ENCODE measurements around the gene ANKRD27.
"Not testable (repeated sequence)": the region's sequence is repeated elsewhere in the genome, so short reads cannot be mapped to it uniquely, and the experiment has no call there.

The ANKRD27 gene

DNA sequence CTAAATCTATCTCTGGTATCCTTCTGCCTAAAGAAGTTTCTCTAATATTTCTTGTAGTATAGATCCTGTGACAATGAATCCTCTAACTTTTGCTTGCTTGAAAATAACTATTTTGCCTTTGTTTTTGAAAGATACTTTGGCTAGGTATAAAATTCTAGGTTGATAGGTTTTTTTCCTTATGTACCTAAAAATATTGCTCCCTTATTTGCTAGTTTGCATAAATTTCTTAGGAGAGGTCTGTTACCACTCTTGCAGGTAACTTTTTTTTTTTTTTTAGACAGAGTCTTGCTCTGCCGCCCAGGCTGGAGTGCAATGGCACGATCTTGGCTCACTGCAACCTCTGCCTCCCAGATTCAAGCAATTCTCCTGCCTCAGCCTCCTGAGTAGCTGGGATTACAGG is 29.0 kb upstream of the ANKRD27 start:
- H3K9ac ChIP-seq (ENCODE audit: low read depth in 1 of 2, low read length in 2 of 2); H3K27ac ChIP-seq (ENCODE audit: low read depth, low read length); H3K27me3 ChIP-seq (ENCODE audit: control insufficient read depth in 1 of 2, insufficient read depth in 2 of 2, low read length in 2 of 2); H3K4me3 ChIP-seq (ENCODE audit: low read depth in 1 of 2, low read length in 2 of 2); H3K9me3 ChIP-seq (ENCODE audit: control insufficient read depth in 1 of 2, low read length in 2 of 2): not testable (repeated sequence)
- Histone ChIP-seq H3K4me1 (ENCODE audit: control insufficient read depth in 1 of 2, insufficient read depth in 2 of 2, low read length in 2 of 2) (peaks cover 4 to 13% of the 10 kb centered on the region in 2 donors), H3K36me3 (ENCODE audit: control insufficient read depth in 1 of 2, insufficient read depth in 2 of 2, low read length in 2 of 2) (peaks cover 0 to 21% of the 10 kb centered on the region in 2 donors)

GRCh38 chr19:32702010-32702409 is 27.0 kb upstream of the ANKRD27 start:
- no peak overlapping the region for H3K27ac ChIP-seq (ENCODE audit: low read depth, low read length)
- H3K27me3 ChIP-seq (ENCODE audit: control insufficient read depth in 1 of 2, insufficient read depth in 2 of 2, low read length in 2 of 2): no peaks in the 10 kb centered on the region
- H3K36me3 ChIP-seq (ENCODE audit: control insufficient read depth in 1 of 2, insufficient read depth in 2 of 2, low read length in 2 of 2): peaks cover 0 to 21% of the 10 kb centered on the region in 2 donors
- H3K4me1 ChIP-seq (ENCODE audit: control insufficient read depth in 1 of 2, insufficient read depth in 2 of 2, low read length in 2 of 2): peaks cover 2 to 13% of the 10 kb centered on the region in 2 donors
- H3K9ac ChIP-seq (ENCODE audit: low read depth in 1 of 2, low read length in 2 of 2): no peak overlapping the region
- no peak overlapping the region for H3K4me3 ChIP-seq (ENCODE audit: low read depth in 1 of 2, low read length in 2 of 2)
- H3K9me3 ChIP-seq (ENCODE audit: control insufficient read depth in 1 of 2, low read length in 2 of 2): no peaks in the 10 kb centered on the region

DNA sequence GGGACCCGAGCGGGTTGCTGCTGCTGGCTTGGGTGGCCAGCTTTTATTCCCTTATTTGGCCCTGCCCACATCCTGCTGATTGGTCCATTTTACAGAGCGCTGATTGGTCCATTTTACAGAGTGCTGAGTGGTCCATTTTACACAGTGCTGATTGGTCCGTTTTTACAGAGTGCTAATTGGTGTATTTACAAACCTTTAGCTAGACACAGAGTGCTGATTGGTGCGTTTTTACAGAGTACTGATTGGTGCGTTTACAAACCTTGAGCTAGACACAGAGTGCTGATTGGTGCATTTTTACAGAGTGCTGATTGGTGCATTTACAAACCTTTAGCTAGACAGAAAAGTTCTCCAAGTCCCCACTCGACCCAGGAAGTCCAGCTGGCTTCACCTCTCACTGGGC is 25.1 kb upstream of the ANKRD27 start:
- H3K4me1 ChIP-seq (ENCODE audit: control insufficient read depth in 1 of 2, insufficient read depth in 2 of 2, low read length in 2 of 2): peaks cover 0 to 24% of the 10 kb centered on the region in 2 donors
- H3K27ac ChIP-seq (ENCODE audit: low read depth, low read length); H3K9ac ChIP-seq (ENCODE audit: low read depth in 1 of 2, low read length in 2 of 2); H3K9me3 ChIP-seq (ENCODE audit: control insufficient read depth in 1 of 2, low read length in 2 of 2); H3K4me3 ChIP-seq (ENCODE audit: low read depth in 1 of 2, low read length in 2 of 2); H3K27me3 ChIP-seq (ENCODE audit: control insufficient read depth in 1 of 2, insufficient read depth in 2 of 2, low read length in 2 of 2): not testable (repeated sequence)
- peaks cover 2 to 16% of the 10 kb centered on the region in 2 donors for H3K36me3 ChIP-seq (ENCODE audit: control insufficient read depth in 1 of 2, insufficient read depth in 2 of 2, low read length in 2 of 2)

DNA sequence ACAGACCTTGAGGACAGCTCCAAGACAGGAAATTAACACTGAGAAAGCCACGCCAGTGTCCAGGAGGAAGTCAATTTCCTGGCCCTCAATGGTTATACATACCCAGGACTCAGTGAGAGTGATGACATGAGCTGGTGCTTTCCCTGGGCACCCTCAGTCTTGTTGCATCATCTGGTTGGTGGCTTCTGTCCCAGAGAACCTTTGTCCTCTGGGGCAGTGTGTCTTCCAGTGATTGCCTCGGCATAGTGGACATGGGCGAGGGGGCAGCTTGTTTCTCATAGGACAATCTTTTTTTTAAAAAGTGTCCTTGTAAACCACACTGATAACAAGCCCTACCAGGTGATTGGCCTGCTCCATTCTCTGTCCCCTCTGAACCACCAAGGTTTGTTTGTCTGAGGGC is 21.8 kb upstream of the ANKRD27 start:
- peaks cover 9 to 25% of the 10 kb centered on the region in 2 donors for H3K4me1 ChIP-seq (ENCODE audit: control insufficient read depth in 1 of 2, insufficient read depth in 2 of 2, low read length in 2 of 2)
- not testable (repeated sequence) for H3K9ac ChIP-seq (ENCODE audit: low read depth in 1 of 2, low read length in 2 of 2); H3K9me3 ChIP-seq (ENCODE audit: control insufficient read depth in 1 of 2, low read length in 2 of 2); H3K4me3 ChIP-seq (ENCODE audit: low read depth in 1 of 2, low read length in 2 of 2); H3K27ac ChIP-seq (ENCODE audit: low read depth, low read length); H3K27me3 ChIP-seq (ENCODE audit: control insufficient read depth in 1 of 2, insufficient read depth in 2 of 2, low read length in 2 of 2)
- H3K36me3 ChIP-seq (ENCODE audit: control insufficient read depth in 1 of 2, insufficient read depth in 2 of 2, low read length in 2 of 2): peaks cover 2 to 11% of the 10 kb centered on the region in 2 donors

DNA sequence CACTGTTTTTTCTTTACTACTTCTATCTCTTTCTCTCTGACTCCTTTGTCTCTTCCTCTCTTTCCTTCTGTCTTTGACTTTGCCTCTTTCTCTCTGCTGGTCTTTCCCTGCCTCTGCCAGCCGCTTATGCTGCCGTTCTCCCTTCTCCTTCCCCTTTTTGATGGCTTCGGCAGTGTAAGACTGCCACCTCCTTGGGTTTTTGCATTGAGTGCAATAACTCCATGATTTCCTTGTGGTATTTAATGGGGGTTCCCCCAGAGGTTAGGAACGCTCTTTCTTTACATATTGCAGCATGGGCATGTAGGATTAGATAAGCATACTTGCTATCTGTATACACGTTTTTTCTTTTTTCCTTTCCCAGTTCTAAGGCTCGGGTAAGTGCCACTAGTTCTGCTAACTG is 20.5 kb upstream of the ANKRD27 start:
- not testable (repeated sequence) for H3K27me3 ChIP-seq (ENCODE audit: control insufficient read depth in 1 of 2, insufficient read depth in 2 of 2, low read length in 2 of 2); H3K9me3 ChIP-seq (ENCODE audit: control insufficient read depth in 1 of 2, low read length in 2 of 2); H3K4me3 ChIP-seq (ENCODE audit: low read depth in 1 of 2, low read length in 2 of 2); H3K27ac ChIP-seq (ENCODE audit: low read depth, low read length); H3K9ac ChIP-seq (ENCODE audit: low read depth in 1 of 2, low read length in 2 of 2)
- Histone ChIP-seq H3K4me1 (ENCODE audit: control insufficient read depth in 1 of 2, insufficient read depth in 2 of 2, low read length in 2 of 2) (peaks cover 18 to 33% of the 10 kb centered on the region in 2 donors), H3K36me3 (ENCODE audit: control insufficient read depth in 1 of 2, insufficient read depth in 2 of 2, low read length in 2 of 2) (peaks cover 2 to 11% of the 10 kb centered on the region in 2 donors)

GRCh38 chr19:32694851-32695250 is 19.9 kb upstream of the ANKRD27 start:
- H3K4me1 ChIP-seq (ENCODE audit: control insufficient read depth in 1 of 2, insufficient read depth in 2 of 2, low read length in 2 of 2): peaks cover 18 to 33% of the 10 kb centered on the region in 2 donors
- H3K9ac ChIP-seq (ENCODE audit: low read depth in 1 of 2, low read length in 2 of 2); H3K27ac ChIP-seq (ENCODE audit: low read depth, low read length); H3K36me3 ChIP-seq (ENCODE audit: control insufficient read depth in 1 of 2, insufficient read depth in 2 of 2, low read length in 2 of 2); H3K9me3 ChIP-seq (ENCODE audit: control insufficient read depth in 1 of 2, low read length in 2 of 2); H3K27me3 ChIP-seq (ENCODE audit: control insufficient read depth in 1 of 2, insufficient read depth in 2 of 2, low read length in 2 of 2): not testable (repeated sequence)
- H3K4me3 ChIP-seq (ENCODE audit: low read depth in 1 of 2, low read length in 2 of 2): peak overlapping the region; percentile 40 to 88

DNA sequence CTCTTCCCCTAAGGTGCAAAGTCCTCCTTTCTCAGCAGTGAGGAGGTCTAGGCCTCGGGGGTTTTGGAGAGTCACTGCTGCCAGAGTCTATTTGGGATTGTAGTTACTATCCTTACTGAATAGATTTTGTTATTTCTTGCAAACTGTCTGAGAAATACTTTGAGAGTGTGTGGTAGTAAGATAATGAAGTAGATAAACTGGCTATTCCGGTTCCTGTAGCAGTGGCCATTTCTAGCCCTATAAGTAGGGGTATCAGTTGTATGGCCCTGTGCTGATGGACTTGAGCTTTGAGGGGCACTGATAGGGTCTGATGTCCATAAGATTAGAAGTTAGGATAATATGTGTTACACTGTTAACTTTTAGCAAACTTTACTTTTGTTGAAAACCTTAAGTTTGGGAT is 19.3 kb upstream of the ANKRD27 start:
- not testable (repeated sequence) for H3K27me3 ChIP-seq (ENCODE audit: control insufficient read depth in 1 of 2, insufficient read depth in 2 of 2, low read length in 2 of 2); H3K9ac ChIP-seq (ENCODE audit: low read depth in 1 of 2, low read length in 2 of 2); H3K36me3 ChIP-seq (ENCODE audit: control insufficient read depth in 1 of 2, insufficient read depth in 2 of 2, low read length in 2 of 2); H3K27ac ChIP-seq (ENCODE audit: low read depth, low read length); H3K9me3 ChIP-seq (ENCODE audit: control insufficient read depth in 1 of 2, low read length in 2 of 2)
- H3K4me3 ChIP-seq (ENCODE audit: low read depth in 1 of 2, low read length in 2 of 2): peak overlapping the region; percentile 40 to 88
- H3K4me1 ChIP-seq (ENCODE audit: control insufficient read depth in 1 of 2, insufficient read depth in 2 of 2, low read length in 2 of 2): peaks cover 18 to 33% of the 10 kb centered on the region in 2 donors

GRCh38 chr19:32693151-32694108 is 18.4 kb upstream of the ANKRD27 start:
- peak overlapping the region; percentile 87 to 92 for H3K9ac ChIP-seq (ENCODE audit: low read depth in 1 of 2, low read length in 2 of 2)
- H3K4me3 ChIP-seq (ENCODE audit: low read depth in 1 of 2, low read length in 2 of 2): peak overlapping the region; percentile 88 to 89
- not testable (repeated sequence) for H3K9me3 ChIP-seq (ENCODE audit: control insufficient read depth in 1 of 2, low read length in 2 of 2); H3K36me3 ChIP-seq (ENCODE audit: control insufficient read depth in 1 of 2, insufficient read depth in 2 of 2, low read length in 2 of 2); H3K27ac ChIP-seq (ENCODE audit: low read depth, low read length); H3K27me3 ChIP-seq (ENCODE audit: control insufficient read depth in 1 of 2, insufficient read depth in 2 of 2, low read length in 2 of 2)
- H3K4me1 ChIP-seq (ENCODE audit: control insufficient read depth in 1 of 2, insufficient read depth in 2 of 2, low read length in 2 of 2): peaks cover 18 to 33% of the 10 kb centered on the region in 2 donors

DNA sequence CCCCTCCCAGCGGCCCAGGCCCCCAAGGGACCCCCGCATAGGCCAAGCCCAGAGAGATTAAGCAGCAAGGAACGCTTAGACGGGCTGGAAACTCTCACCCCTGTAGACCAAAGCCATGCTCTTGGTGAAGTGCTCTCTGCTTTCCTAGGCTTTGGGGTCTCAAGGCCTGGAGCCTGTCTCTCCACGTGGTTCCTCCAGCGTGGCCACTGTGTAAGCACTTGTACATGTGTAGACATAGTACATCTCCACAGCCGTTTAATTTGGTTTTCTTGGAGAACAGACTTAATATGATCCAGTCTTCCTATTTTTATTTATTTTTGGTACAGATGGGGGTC is 17.7 kb upstream of the ANKRD27 start:
- H3K27me3 ChIP-seq (ENCODE audit: control insufficient read depth in 1 of 2, insufficient read depth in 2 of 2, low read length in 2 of 2): no peaks in the 10 kb centered on the region
- H3K27ac ChIP-seq (ENCODE audit: low read depth, low read length): no peak overlapping the region
- peaks cover 18 to 33% of the 10 kb centered on the region in 2 donors for H3K4me1 ChIP-seq (ENCODE audit: control insufficient read depth in 1 of 2, insufficient read depth in 2 of 2, low read length in 2 of 2)

GRCh38 chr19:32691952-32692726 is 17.2 kb upstream of the ANKRD27 start:
- Histone ChIP-seq H3K4me1 (ENCODE audit: control insufficient read depth in 1 of 2, insufficient read depth in 2 of 2, low read length in 2 of 2) (peaks cover 18 to 33% of the 10 kb centered on the region in 2 donors), H3K9me3 (ENCODE audit: control insufficient read depth in 1 of 2, low read length in 2 of 2) (no peaks in the 10 kb centered on the region), H3K9ac (ENCODE audit: low read depth in 1 of 2, low read length in 2 of 2) (peak overlapping the region; percentile 87 to 92), H3K36me3 (ENCODE audit: control insufficient read depth in 1 of 2, insufficient read depth in 2 of 2, low read length in 2 of 2) (peaks cover 0 to 2% of the 10 kb centered on the region in 2 donors), H3K4me3 (ENCODE audit: low read depth in 1 of 2, low read length in 2 of 2) (peak overlapping the region; percentile 88 to 89), H3K27ac (ENCODE audit: low read depth, low read length) (peak overlapping the region; percentile 78), H3K27me3 (ENCODE audit: control insufficient read depth in 1 of 2, insufficient read depth in 2 of 2, low read length in 2 of 2) (no peaks in the 10 kb centered on the region)

More for the DNA sequence above, 17.7 kb upstream of the ANKRD27 start:
- H3K9me3 ChIP-seq (ENCODE audit: control insufficient read depth in 1 of 2, low read length in 2 of 2): no peaks in the 10 kb centered on the region
- H3K9ac ChIP-seq (ENCODE audit: low read depth in 1 of 2, low read length in 2 of 2): peak overlapping the region; percentile 87 to 92
- H3K36me3 ChIP-seq (ENCODE audit: control insufficient read depth in 1 of 2, insufficient read depth in 2 of 2, low read length in 2 of 2): peaks cover 0 to 2% of the 10 kb centered on the region in 2 donors
- peak overlapping the region; percentile 88 to 89 for H3K4me3 ChIP-seq (ENCODE audit: low read depth in 1 of 2, low read length in 2 of 2)
